Panc1 (cell line): ENCODE measurements around the gene SUPT20H. TPM values are rescaled to one million over a fixed set of nuclear protein-coding genes. Genes with fewer than 3 reads are reported as not detected.

Experiments
- ATAC-seq: fragments of 200-7000 bp; cut with Tn5 transposase; 2 replicates; pipeline ENCODE4 v1.9.1; 2020; ENCODE audit warnings: mild to moderate bottlenecking, moderate library complexity
- BruUV-seq: library from RNA; stranded (reverse); fragments of 400-500 nt; replicated peaks from 2 replicates; lab custom pipeline; 2021; lab: Mats Ljungman, UMichigan
- CTCF ChIA-PET: fragments of 300-600 bp; sonication (Branson Sonifier 250); formaldehyde crosslinking; loops from one replicate; lab custom pipeline; 2022; ENCODE audit warnings: antibody characterized with exemption; lab: Charles Lee
- POLR2A ChIA-PET: fragments of 300-600 bp; sonication (Branson Sonifier 250); formaldehyde crosslinking; loops from one replicate; lab custom pipeline; 2022; ENCODE audit warnings: antibody characterized with exemption; lab: Charles Lee
- DNase-seq: peaks from one replicate; pipeline ENCODE4 v3.0.0-alpha.2; 2010; ENCODE audit warnings: low read depth, low spot score
- H3K27ac ChIP-seq: 2 replicates; pipeline ENCODE4 v1.5.1; 2011; ENCODE audit warnings: mild to moderate bottlenecking, low read length, inconsistent platforms
- H3K27me3 ChIP-seq: fragments of 200-500 bp; sonication (Bioruptor generic); 2 replicates; pipeline ENCODE4 v1.6.0; 2014; ENCODE audit warnings: low read length, inconsistent platforms; ENCODE audit not compliant: control insufficient read depth, insufficient read depth
- H3K36me3 ChIP-seq: fragments of 200-500 bp; sonication (Bioruptor generic); 2 replicates; pipeline ENCODE4 v1.5.1; 2014; ENCODE audit warnings: inconsistent platforms, mild to moderate bottlenecking, low read length, moderate library complexity; ENCODE audit not compliant: control insufficient read depth, insufficient read depth
- H3K4me1 ChIP-seq: 2 replicates; pipeline ENCODE4 v1.5.1; 2011; ENCODE audit warnings: inconsistent platforms, mild to moderate bottlenecking, low read length, moderate library complexity; ENCODE audit not compliant: control insufficient read depth, insufficient read depth
- H3K4me3 ChIP-seq, 2 experiments: 2 replicates each; pipeline ENCODE4 v1.5.1; 2011 to 2012; ENCODE audit warnings: low read depth in 2 of 2, low read length in 2 of 2, mild to moderate bottlenecking in 2 of 2, inconsistent platforms in 1 of 2, moderate library complexity in 1 of 2
- H3K9me3 ChIP-seq: fragments of 200-500 bp; sonication (Bioruptor generic); 2 replicates; pipeline ENCODE4 v1.5.1; 2014; ENCODE audit warnings: low read depth, mild to moderate bottlenecking, inconsistent platforms, low read length, moderate library complexity; ENCODE audit not compliant: control insufficient read depth, insufficient read depth
- POLR2AphosphoS5 ChIP-seq: IDR thresholded peaks from 2 replicates; pipeline ENCODE4 v1.6.1; 2012; ENCODE audit warnings: mild to moderate bottlenecking, low read depth, low read length, moderate library complexity
- SIN3A ChIP-seq: IDR thresholded peaks from 2 replicates; pipeline ENCODE4 v1.6.1; 2012; ENCODE audit warnings: low read depth, mild to moderate bottlenecking, low read length, moderate library complexity, borderline replicate concordance; ENCODE audit not compliant: insufficient read depth
- TCF7L2 ChIP-seq: IDR thresholded peaks from 2 replicates; pipeline ENCODE4 v1.6.1; 2011; ENCODE audit warnings: mild to moderate bottlenecking, low read depth, low read length, inconsistent platforms
- in situ Hi-C: cut with HindIII; loops from 2 replicates; pipeline ENCODE4 v1.10.0; 2016; ENCODE audit warnings: low sequenced_read_pairs, low pct_unique_long_range_greater_than_20kb
- intact Hi-C: fragments of 100-400 bp; cut with micrococcal nuclease; formaldehyde crosslinking; loops from one replicate; pipeline ENCODE4 v1.10.0; 2022; ENCODE audit not compliant: unreplicated experiment
- total RNA-seq: library from RNA; stranded (reverse); gene quantifications from one replicate; pipeline ENCODE4 v1.2.1, GENCODE V29; 2021; ENCODE audit not compliant: unreplicated experiment
- TF ChIP-seq, protein P1 (sequence below), 2 experiments: IDR thresholded peaks; 2 replicates each; pipeline ENCODE4 v1.6.1; 2011 to 2012; ENCODE audit warnings: low read depth in 2 of 2, control low read depth in 1 of 2, low read length in 1 of 2, mild to moderate bottlenecking in 1 of 2, moderate library complexity in 1 of 2; ENCODE audit not compliant: insufficient read depth in 1 of 2
- TF ChIP-seq, protein P2 (sequence below): fragments of 450-650 bp; IDR thresholded peaks from 2 replicates; pipeline ENCODE4 v1.5.1; 2017; ENCODE audit warnings: mild to moderate bottlenecking

The SUPT20H gene
- total RNA-seq, 1 experiment from 2014 or later, result 32.9 TPM

DNA sequence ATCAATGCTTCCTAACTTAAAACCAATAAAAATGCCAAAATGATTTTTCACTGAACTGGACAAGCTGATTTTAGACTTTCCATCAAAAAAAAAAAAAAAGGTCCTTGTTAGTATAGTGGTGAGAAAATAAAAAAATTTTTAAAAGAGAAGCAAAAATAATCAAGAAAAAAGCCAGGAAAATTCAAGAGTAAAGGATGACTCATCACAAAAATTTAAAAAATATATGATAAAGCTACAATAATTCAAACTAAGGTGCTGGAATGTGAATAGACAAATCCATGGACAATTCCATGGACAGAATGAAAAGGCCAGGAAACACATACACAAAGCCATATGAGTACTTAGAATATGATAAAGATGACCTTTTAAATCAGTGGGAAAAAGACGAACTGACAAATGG lies 86.5 kb downstream of the SUPT20H start:
- H3K4me3 ChIP-seq, result no peak overlapping the region
- no peaks in the 10 kb centered on the region for H3K9me3 ChIP-seq
- H3K4me1 ChIP-seq, result no peaks in the 10 kb centered on the region
- DNase-seq (no peak), ATAC-seq (no peak)
- no TSS peak for BruUV-seq
- TF ChIP-seq, protein P1, sequence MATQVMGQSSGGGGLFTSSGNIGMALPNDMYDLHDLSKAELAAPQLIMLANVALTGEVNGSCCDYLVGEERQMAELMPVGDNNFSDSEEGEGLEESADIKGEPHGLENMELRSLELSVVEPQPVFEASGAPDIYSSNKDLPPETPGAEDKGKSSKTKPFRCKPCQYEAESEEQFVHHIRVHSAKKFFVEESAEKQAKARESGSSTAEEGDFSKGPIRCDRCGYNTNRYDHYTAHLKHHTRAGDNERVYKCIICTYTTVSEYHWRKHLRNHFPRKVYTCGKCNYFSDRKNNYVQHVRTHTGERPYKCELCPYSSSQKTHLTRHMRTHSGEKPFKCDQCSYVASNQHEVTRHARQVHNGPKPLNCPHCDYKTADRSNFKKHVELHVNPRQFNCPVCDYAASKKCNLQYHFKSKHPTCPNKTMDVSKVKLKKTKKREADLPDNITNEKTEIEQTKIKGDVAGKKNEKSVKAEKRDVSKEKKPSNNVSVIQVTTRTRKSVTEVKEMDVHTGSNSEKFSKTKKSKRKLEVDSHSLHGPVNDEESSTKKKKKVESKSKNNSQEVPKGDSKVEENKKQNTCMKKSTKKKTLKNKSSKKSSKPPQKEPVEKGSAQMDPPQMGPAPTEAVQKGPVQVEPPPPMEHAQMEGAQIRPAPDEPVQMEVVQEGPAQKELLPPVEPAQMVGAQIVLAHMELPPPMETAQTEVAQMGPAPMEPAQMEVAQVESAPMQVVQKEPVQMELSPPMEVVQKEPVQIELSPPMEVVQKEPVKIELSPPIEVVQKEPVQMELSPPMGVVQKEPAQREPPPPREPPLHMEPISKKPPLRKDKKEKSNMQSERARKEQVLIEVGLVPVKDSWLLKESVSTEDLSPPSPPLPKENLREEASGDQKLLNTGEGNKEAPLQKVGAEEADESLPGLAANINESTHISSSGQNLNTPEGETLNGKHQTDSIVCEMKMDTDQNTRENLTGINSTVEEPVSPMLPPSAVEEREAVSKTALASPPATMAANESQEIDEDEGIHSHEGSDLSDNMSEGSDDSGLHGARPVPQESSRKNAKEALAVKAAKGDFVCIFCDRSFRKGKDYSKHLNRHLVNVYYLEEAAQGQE (IDR thresholded peaks at IDR 0.05; ENCODE audit: insufficient read depth in 1 of 2, low read depth in 2 of 2, low read length in 1 of 2), result no peak
- TF ChIP-seq SIN3A, result no peak
- no peak for TF ChIP-seq POLR2AphosphoS5
- TF ChIP-seq, protein P2, sequence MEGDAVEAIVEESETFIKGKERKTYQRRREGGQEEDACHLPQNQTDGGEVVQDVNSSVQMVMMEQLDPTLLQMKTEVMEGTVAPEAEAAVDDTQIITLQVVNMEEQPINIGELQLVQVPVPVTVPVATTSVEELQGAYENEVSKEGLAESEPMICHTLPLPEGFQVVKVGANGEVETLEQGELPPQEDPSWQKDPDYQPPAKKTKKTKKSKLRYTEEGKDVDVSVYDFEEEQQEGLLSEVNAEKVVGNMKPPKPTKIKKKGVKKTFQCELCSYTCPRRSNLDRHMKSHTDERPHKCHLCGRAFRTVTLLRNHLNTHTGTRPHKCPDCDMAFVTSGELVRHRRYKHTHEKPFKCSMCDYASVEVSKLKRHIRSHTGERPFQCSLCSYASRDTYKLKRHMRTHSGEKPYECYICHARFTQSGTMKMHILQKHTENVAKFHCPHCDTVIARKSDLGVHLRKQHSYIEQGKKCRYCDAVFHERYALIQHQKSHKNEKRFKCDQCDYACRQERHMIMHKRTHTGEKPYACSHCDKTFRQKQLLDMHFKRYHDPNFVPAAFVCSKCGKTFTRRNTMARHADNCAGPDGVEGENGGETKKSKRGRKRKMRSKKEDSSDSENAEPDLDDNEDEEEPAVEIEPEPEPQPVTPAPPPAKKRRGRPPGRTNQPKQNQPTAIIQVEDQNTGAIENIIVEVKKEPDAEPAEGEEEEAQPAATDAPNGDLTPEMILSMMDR, result no peak
- no peak for TF ChIP-seq TCF7L2
- H3K27ac ChIP-seq, result no peak overlapping the region
- intact Hi-C loops, result no loop called here
- in situ Hi-C loops, result no loop called here
- no peaks in the 10 kb centered on the region for H3K27me3 ChIP-seq
- CTCF ChIA-PET, result no interaction called here
- POLR2A ChIA-PET, result no interaction called here
- no peaks in the 10 kb centered on the region; the same call in 1 of the 2 replicates for H3K36me3 ChIP-seq

DNA sequence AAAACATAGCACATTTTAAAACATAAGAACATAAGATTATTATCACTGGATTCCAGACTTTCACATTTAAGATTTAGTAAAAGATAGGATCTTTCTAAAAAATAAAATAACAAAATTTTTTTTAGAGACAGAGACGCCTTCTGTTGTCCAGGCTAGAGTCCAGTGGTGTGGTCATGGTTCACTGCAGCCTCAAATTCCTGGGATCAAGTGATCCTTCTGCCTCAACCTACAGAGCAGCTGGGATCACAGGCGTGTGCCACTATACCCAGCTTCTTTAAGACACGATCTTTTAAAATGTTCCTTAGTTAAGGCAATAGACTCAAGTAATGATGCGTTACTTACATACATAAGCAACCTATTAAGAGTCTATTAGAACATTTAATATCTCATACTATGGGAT lies 93.1 kb downstream of the SUPT20H start:
- peaks cover 6% of the 10 kb centered on the region for H3K36me3 ChIP-seq
- CTCF ChIA-PET, result no interaction called here
- intact Hi-C loops, result no loop called here

More for the DNA sequence above, 93.1 kb downstream of the SUPT20H start:
- no peaks in the 10 kb centered on the region for H3K27me3 ChIP-seq
- POLR2A ChIA-PET, result no interaction called here
- ATAC-seq (no peak), DNase-seq (no peak)
- H3K4me1 ChIP-seq, result no peaks in the 10 kb centered on the region
- no peaks in the 10 kb centered on the region for H3K9me3 ChIP-seq
- TF ChIP-seq, protein P2, result no peak
- TF ChIP-seq, protein P1 (IDR thresholded peaks at IDR 0.05; ENCODE audit: insufficient read depth in 1 of 2, low read depth in 2 of 2, low read length in 1 of 2), result no peak
- TF ChIP-seq TCF7L2, result no peak
- TF ChIP-seq SIN3A, result no peak
- no peak for TF ChIP-seq POLR2AphosphoS5
- in situ Hi-C loops, result no loop called here
- no peak overlapping the region for H3K4me3 ChIP-seq
- no TSS peak for BruUV-seq
- no peak overlapping the region for H3K27ac ChIP-seq
